Left kidney (tissue), 2 donors: ENCODE measurements around the gene CFAP298. TPM values are rescaled to one million over a fixed set of nuclear protein-coding genes. Genes with fewer than 3 reads are reported as not detected.
A peak's percentile ranks its signal among the peaks of the same experiment; 100 is the strongest.

Experiments used
- DNase-seq: peaks from one replicate; pipeline ENCODE4 v3.0.0-alpha.2; 2013
- polyA plus RNA-seq: library from polyadenylated mRNA; unstranded; fragments of 120-200 nt; gene quantifications from one replicate; pipeline ENCODE4 v1.2.1, GENCODE V29; 2013; ENCODE audit not compliant: insufficient read length

Gene CFAP298
- polyA plus RNA-seq, 1 donor: 68.0 TPM

DNA sequence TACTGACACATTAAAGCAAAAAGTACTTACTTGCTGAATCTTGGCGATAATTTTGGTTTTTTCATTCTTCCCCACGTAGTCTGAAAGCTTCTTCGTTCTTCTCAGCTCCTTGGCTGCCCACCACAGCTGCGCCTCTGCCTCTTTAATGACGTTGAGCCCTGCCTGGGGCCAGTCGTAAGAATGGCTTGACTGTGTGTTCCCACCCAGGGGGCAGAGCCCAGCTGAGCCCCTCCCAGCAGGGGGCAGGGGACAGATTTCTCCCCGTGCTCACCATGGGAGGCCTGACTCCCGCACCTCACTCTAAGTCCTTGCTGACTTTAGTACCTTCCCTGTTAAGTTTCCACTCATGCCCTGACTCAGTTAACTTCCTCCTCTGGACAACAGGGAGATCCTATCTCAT is 9.0 kb downstream of the CFAP298 start:
- DNase-seq: no peak

DNA sequence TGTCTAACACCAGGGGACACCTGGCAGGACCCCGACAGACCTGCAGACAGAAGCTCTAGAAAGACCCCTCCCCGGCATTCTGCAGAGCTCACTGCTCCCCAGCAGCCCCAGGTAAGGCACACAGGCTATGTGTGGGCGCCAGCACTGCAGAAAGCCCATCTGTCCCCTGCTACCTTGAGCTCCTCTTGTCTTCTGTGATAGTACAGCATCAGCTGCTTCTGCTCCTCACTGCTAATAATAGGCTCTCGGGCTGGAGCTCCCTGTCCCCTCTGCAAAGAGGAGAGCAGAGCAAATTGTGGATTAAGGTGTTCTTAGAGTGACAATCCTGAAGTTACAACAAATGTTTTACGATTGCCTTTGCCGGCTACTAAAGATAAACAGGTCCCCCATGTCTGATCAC is 10.1 kb downstream of the CFAP298 start:
- DNase-seq: no peak

DNA sequence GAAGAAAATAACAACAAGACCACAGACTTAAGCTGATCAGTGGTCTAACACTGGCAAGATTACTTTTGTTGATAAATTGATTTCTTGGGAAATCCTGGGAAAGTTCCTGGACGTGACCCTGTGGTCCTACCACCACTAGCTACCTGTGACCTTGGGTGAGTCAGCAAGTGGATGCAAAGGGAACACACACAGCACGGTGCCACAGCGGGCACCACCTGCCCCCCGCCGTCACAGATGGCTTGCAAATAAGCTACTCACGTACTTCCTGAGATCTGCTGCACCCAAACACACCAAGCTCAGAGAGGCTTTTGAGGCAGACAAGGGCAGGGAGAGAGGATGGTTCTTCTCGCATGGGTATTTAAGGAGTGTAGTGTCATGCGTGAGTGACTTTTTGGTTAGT is 12.7 kb downstream of the CFAP298 start:
- no peak for DNase-seq

DNA sequence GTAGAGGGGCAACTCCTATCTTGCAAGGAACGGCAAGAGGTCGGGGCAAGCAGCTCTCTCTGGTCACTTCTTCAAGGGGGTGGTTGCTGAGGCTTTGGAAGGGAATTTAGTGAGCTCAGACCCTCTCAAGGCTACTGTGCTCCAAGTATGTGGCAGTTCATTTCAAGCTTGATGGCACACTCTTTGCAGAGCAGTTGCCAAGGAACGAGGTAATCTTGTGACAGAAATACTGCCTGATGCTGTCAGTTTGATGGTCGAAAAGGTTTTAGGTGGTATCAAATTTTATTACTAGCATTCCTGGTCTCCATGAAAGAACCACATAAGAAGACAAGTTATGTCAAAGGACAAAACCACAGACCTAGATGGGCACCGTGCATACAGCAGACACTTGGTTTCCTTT is 13.1 kb downstream of the CFAP298 start:
- DNase-seq: peak; percentile 72

DNA sequence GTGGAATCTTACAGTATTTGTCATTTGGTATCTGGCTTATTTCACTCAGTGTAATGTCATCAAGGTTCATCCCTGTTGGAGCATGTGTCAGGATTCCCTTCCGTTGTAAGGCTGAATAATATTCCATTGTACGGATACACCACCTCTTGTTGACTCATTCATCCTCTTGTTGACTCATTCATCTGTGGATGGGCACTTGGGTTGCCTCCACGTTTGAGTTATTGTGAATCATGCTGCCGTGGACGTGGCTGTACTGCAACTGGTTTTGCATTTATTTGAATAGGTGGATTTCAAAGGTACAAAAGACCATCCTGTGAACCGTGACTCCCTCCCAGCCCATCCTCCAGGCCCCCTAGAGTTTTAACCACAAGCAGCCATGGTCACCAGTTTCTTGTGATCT is 15.0 kb downstream of the CFAP298 start:
- DNase-seq: no peak

DNA sequence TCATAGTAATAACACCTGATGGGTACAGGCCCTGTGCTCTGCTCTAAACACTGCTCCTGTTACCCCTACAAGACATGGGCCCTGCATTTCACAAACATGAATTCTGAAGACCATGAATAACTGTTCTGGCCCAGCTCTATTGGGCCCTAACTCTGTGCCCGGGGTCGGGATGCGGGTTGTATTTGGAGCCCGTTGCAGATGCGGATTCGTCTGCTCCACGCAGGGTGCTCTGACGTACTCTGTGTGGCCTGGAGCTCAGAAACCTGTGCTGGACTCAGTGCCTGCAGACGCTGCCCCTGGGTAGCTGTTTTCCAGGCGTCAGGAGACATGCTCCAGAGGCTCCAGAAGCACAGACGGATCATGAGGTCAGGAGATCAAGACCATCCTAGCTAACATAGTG is 16.7 kb downstream of the CFAP298 start:
- DNase-seq: no peak

DNA sequence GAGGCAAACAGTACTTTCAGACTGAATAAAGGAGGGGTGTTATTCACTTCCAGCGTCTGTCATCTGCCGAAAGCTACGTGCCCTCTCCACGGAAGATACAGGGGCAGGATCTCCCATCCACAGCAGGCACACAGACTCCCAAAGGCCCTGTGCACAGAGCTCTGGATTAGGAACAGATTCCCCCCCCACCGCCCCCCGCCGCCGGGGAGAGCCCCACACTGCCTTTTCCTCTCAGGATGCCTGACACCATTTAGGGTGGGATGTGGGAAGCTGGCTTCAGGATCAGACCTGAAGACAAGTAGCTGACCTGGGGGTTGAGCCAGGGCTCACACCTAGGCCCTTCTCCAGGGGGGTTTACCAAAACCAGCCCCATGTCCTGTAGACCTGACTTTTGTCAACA is 18.5 kb downstream of the CFAP298 start:
- DNase-seq: no peak

DNA sequence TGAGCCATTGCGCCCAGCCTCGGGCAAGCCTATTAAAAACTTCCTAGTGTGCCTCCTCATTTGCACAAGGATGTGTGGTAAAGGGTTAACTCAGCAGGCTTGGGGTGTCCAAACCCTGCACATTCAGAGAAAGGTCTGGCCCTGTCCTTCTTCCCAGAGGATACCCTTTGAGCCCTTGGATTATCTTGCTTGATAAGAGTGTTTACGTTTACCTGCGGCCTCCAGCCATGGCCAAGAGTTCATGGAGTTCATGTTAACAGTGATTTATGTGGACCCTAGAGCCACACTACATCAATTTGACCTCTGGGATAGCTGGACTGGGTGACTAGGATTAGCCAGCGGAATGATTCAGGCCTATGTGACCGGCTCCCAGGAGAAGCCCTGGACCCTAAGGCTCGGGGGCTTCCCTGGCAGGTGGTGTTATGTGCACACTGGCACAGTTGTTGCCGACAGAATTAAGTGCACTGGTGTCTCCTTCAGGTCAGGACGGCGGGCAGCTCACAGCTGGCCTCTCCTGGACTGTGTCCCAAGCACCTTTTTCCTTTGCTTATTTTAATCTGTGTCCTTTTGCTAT is 19.2 kb downstream of the CFAP298 start:
- DNase-seq: no peak

DNA sequence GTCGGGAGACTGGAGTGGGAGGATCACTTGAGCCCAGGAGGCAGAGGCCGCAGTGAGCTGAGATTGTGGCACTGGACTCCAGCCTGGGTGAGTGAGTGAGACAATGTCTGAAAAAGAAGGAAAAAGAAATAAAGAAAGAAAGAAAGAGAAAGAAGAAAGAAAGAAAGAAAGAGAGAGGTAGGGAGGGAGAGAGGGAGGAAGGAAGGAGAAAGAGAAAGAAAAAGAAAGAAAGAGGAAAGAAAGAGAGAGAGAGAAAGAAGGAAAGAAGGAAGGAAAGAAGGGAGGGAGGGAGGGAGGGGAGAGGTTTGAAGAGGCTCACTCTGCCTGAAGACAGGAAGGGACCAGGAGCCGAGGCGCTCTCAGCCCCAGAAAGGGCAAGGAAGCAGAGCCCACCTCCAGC is 22.0 kb downstream of the CFAP298 start:
- no peak for DNase-seq

DNA sequence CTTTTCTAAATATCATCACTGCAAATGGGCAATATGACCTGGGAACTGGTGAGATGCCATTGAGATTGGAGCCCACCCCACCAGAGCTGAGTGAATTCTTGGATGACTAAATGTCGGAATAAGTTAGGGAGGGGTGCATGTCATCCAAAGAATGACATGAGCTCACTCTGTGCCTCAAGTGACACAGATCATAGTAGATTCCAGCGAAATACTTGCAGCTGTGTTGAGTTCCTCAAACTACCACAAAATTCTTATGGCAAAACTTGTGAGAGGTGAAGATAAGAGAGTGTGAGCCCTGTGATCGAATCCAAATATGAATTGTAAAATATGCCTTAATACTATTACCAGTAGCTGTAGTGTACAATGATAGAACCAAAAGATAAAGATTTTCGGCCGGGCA is 24.5 kb downstream of the CFAP298 start:
- DNase-seq: no peak

DNA sequence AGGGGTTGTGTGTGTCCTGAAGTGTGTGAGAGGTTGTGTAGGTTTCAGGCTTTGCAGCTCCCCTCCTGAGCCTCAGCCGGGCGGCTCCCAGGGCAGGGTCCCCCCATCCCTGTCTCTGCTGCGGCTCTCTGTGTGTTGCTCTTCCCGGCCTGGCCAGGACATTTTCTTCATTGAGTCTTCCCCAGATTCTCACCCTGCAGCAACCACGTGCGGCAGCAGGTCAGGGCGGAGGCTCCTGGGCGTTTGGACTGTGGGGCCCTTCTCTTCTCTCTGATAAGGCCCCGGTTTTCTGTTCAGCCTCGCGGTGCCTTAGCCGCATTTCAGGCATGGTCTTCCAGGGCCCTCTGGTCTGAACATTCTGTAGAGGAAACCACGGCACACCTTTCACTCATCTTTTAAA is 25.1 kb downstream of the CFAP298 start:
- no peak for DNase-seq

DNA sequence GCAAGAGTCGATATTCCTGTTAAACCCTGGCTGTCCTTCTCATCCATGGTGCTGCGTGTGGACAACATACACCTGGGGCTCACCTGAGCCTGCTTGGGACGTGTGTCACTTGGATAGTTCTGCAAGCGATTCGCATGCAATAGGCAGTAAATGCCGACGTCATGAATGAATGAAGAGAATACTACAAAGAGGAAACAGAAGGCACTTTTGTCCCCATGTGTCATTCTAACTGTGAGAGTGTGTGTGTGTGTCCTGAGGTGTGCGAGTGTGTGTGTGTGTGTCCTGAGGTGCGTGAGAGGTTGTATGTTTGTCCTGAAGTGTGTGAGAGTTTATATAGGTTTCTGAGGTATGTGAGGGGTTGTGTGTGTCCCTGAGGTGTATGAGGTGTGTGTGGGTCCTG is 26.2 kb downstream of the CFAP298 start:
- DNase-seq: no peak

DNA sequence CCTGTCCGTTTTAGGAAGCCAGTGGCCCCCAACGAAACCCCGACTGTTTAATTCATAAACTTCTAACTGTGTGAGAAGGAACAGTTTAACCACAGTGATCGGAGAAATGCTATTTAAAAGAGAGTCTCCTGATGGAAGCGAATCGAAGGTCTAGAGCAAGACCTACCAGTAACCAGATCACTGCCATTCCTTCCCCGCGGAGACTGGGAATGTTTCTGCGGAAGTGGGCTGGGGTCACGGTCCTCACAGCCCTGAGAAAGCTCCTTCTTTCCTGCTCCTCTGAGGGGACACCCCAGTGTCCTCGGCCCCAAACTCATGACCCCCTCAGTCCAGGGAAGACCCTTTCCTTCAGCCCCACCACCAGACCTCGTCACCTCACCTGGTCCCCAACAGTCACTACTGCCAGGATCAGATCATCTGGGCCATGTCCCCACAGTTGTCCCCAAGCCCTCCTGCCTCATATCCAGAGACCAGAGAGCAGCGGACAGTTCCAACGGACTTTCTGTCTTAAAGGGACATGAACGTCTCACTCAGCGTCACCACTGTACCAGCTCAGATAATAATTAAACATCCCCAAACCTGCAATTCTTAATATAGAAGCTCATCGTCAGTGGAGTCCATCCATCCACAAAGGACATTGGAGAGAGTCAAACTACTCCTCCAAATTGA is 27.0 kb downstream of the CFAP298 start, which contains the start of gene TCP10L:
TCP10L (minus strand) TSS at position 482 of the 669 bp plus-strand sequence. CDS start 1,219 bp downstream, outside the sequence.
- no peak for DNase-seq

DNA sequence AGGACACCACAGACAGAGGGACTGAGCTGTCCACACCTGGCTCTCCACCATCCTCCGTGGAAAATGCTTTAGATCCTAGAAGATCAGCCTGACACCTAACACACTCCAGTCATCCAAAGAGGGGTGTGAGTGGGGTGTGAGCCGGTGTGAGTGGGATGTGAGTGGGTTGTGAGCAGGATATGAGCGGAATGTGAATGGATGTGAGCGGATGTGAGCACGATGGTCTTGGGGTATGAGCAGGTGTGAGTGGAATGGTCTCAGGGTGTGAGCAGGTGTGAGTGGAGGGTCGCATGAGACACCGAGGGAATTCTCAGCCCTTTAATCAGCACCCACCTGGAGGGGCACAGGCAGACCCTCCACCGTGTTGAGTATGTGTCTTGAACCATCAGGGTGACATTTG is 27.7 kb downstream of the CFAP298 start:
- no peak for DNase-seq

DNA sequence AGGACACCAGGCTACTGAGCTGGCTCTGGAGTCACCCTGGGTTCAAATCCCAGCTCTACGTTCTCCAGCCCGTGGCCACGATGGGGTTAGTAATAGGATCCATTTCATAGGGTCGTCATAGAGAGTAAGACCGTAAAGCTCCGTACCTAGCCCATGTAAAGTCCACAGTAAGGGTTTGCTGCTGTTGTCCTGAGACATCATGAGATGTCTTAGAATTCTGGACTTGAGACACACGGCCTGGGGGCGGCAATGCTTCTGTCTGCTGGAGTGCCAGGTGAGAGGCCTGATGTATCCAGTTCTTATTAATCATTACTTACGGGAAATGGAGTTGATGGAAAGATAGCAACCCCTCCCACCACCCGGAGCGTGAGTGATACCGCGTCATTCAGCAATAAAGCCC is 30.4 kb downstream of the CFAP298 start:
- DNase-seq: no peak

DNA sequence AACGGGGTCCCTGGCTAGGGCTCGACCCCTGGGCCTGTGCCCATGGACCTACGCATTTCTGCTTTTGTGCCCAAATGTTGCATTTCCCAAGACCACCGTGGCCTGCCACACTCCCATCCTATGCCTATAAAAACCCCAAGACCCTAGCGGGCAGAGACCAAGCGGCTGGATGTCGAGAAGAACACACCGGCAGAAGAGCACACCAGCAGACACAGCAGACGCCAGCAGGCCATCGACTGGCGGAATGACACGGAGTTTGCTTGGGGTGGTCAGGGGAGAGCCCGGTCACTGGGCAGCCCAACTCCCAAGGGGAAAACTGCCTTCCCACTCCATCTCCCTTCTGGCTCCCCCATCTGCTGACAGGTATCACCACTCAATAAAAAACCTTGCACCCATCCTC is 31.2 kb downstream of the CFAP298 start:
- DNase-seq: no peak

DNA sequence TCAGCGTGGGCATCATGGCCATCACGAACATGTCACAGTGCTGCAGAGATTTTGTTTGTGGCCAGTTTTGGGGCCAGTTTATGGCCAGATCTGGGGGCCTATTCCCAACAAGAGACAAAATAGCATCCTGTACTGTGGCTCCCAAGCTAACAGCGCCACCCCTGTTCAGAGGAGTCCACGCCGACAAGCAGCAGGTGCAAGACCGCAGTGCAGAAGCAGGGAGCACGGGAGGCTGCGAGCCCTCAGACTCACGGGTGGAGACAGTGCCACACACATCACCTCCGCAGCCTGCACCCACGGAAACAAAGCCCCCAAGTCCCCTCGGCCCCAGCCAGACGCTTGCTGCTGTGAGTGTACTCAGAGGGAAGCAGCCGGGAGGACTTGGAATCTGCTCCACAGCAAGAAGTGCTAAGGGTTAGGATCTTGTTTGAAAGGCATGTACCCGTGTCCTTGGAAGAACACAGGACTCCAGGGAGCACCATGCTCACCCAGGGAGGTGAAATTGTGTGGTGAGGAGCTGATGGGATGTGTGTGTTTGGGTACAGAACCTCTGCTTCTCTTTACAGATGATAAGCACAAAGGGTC is 34.0 kb downstream of the CFAP298 start:
- no peak for DNase-seq

DNA sequence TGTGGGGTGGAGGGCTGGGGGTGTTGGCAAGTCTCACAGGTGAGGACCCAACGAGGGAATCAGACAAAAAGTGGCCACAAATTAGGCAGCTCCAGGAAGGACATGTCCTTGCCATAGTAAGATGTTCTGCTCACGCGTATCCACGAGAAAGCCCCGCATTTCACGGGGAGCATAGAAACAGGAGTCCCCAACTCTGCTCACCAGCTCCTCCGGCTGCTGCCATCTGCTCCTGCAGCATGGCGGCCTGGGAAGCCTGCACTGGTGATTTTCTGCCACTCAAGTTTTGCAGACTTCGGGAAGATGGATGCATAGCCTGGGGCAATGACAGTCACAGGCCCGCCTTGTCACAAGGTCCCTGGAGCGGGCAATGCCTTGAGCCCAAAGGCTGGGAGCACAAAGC is 36.2 kb downstream of the CFAP298 start:
- DNase-seq: no peak

DNA sequence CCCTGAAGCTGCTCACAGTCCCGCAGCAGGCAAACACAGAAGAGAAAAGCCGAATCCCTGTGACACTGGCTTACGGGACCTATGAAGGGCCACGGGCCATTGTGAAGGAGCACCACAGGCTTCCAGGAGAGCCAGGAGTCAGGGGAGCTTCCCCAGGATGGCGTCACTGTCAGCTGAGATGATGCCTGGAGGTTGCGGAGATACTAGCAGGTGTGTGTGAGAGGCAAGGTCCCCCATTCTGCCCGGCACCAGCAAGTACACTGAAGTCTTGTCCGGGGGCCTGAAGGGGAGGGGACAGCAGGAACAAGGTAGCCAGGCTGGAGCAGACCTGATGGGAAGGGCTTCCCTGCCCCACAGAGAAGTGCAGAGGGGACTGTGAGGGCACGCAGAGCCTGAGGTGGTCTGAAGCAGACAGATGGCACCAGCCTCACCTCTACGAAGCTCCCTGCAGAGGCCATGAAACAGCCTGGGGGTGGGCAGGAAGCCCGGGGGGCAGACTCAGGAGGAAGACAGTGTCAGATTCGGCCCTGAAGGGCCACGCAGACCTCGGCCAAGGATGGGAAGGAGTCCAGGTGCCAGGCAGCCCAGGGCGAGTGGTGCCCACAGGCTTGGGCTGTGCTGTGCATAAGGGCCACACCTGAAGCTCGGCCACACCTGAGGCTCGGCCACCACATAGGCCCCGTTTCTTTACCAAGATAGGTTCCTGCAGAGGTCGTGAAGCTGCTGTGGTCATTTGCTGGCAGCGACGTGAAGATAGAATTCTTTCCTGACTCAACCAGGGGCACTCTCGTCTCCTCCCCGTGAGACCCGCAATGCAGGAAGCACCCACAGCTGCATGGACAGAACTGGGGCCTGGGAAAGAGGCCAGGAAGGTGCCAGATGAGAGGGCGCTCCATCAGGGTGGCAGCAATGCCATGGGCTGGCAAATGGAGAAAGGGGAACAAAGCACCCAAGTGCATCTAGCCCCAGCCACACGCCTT is 36.9 kb downstream of the CFAP298 start:
- DNase-seq: no peak

DNA sequence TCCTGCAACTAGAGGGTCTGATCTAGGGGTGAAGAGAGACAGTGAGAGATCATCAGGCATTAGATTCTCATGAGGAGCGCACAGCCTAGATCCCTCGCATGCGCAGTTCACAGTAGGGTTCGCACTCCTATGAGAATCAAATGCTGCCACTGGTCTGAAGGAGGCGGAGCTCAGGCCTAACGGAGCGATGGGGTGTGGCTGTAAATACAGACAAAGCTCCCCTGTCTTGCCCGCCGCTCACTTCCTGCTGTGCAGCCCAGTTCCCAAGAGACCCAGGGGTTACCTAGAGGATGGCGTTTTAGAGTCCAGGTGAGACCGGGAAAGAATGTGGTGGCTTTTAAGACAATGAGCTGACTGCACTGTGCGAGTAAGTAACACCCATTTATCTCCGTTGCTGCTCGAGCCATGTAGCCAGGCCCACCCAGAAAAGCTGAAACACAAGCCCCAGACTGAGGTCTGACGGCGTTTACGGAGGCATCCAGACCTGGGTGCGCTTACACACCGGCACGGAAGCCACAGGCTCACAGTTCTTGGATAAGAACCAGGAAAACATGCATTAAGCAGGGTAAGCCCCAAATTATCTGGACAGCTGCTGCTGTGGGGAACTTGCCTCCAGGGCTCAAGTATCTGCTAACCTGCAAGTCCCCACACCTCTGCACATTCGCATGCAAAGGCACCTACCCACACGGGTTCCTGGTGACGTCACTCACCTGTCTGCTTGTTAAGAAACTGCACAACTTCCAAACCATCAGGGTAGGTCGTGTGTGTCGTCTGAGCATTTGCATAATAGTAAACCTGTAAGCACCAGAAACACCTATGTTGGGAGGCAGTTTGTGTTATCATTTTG is 39.4 kb downstream of the CFAP298 start:
- no peak for DNase-seq

DNA sequence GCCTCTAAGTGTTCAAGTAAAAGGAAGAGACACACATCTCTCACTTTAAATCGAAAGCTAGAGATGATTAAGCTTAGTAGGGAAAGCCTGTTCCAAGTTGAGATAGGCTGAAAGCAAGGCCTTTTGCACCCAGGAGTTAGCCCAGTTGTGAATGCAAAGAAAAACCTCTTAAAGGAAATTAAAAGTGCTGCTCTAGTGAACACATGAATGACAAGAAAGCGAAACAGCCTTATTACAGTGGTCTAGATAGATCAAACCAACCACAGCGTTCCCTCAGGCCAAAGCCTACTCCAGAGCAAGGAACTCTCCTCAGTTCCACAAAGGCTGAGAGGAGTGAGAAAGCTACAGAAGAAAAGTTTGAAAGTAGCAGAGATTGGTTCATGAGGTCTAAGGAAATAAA is 41.7 kb downstream of the CFAP298 start:
- no peak for DNase-seq
